GM12873 (cell line): ENCODE results near the gene BCO2.

ENCODE experiments used
- CTCF ChIP-seq: IDR thresholded peaks from 2 replicates; pipeline ENCODE4 v1.5.1; 2012; ENCODE audit warnings: low read depth, mild to moderate bottlenecking, moderate library complexity, low read length, control low read depth; ENCODE audit not compliant: insufficient read depth; ENCODE audit errors: missing control alignments

The BCO2 gene

GRCh38 chr11:112260490-112260889 lies 85.2 kb downstream of the BCO2 start, which contains the start of gene PLET1:
Gene PLET1, minus strand, starts transcription at chr11:112260860. Its CDS starts 271 bp downstream, at chr11:112260589.
- TF ChIP-seq CTCF: no peak

GRCh38 chr11:112265659-112266409 lies 90.5 kb downstream of the BCO2 start:
- no peak for TF ChIP-seq CTCF

- no peak for TF ChIP-seq CTCF
Measured at GRCh38 chr11:112266410-112266778, 91.1 kb downstream of the BCO2 start.

- no peak for TF ChIP-seq CTCF
Measured at GRCh38 chr11:112267188-112267591, 91.9 kb downstream of the BCO2 start.

- TF ChIP-seq CTCF: no peak
Measured at GRCh38 chr11:112268406-112268805, 93.1 kb downstream of the BCO2 start.
